HepG2 (cell line): ENCODE data around the gene FAM89B. TPM values are rescaled to one million over a fixed set of nuclear protein-coding genes. Genes with fewer than 3 reads are reported as not detected.

Experiments
- ARID2 ChIP-seq: sonication (generic); formaldehyde crosslinking; IDR thresholded peaks from 2 replicates; pipeline ENCODE4 v1.8.1; 2022; ENCODE audit warnings: mild to moderate bottlenecking, missing genetic modification reagents, borderline replicate concordance
- ESRRA ChIP-seq: sonication (generic); formaldehyde crosslinking; IDR thresholded peaks from 2 replicates; pipeline ENCODE4 v1.5.1; 2020; ENCODE audit warnings: mild to moderate bottlenecking, low read depth, missing genetic modification reagents
- RARG ChIP-seq: sonication (generic); formaldehyde crosslinking; IDR thresholded peaks from 2 replicates; pipeline ENCODE4 v1.4.0; 2020; ENCODE audit warnings: low read depth, mild to moderate bottlenecking, missing genetic modification reagents
- ZFP82 ChIP-seq: sonication (generic); formaldehyde crosslinking; IDR thresholded peaks from 2 replicates; pipeline ENCODE4 v1.5.1; 2020; ENCODE audit warnings: mild to moderate bottlenecking, missing genetic modification reagents, borderline replicate concordance
- ZNF619 ChIP-seq: sonication (generic); formaldehyde crosslinking; IDR thresholded peaks from 2 replicates; pipeline ENCODE4 v1.4.0; 2020; ENCODE audit warnings: mild to moderate bottlenecking, missing genetic modification reagents
- polyA plus RNA-seq, 8 experiments: library from polyadenylated mRNA; depleted of rRNA in 3 of 8; stranded (reverse) in 7 of 8; unstranded in 1 of 8; fragments of >200 nt; fragmentation: Illumina TruSeq in 4 of 8; extraction: Trizol in 4 of 8; gene quantifications; 2 replicates each; pipeline versions ENCODE4 v1.2.1 to v1.2.3, GENCODE V29; 2011 to 2016; ENCODE audit warnings: low read depth in 4 of 8, missing spikeins in 1 of 8, mixed read lengths in 1 of 8; ENCODE audit not compliant: insufficient read depth in 1 of 8
- total RNA-seq, 5 experiments: library from RNA; depleted of rRNA; stranded (reverse); fragments of >200 nt; fragmentation: Illumina TruSeq; extraction: Trizol; gene quantifications; 2 replicates each; pipeline ENCODE4 v1.2.3, GENCODE V29; 2016; ENCODE audit warnings: low read depth in 1 of 5
- TF ChIP-seq, protein P1 (sequence below), 2 experiments: fragments of 450-650 bp in 1 of 2; sonication (generic) in 1 of 2; formaldehyde crosslinking in 1 of 2; IDR thresholded peaks; 2 replicates each; pipeline versions ENCODE4 v1.6.1 to v1.8.0; 2016 to 2022; ENCODE audit warnings: antibody characterized with exemption in 1 of 2, mild to moderate bottlenecking in 1 of 2, missing genetic modification reagents in 1 of 2
- TF ChIP-seq, protein P2 (sequence below): fragments of 450-650 bp; IDR thresholded peaks from 2 replicates; pipeline ENCODE4 v1.6.1; 2017; ENCODE audit warnings: mild to moderate bottlenecking
- TF ChIP-seq, protein P3 (sequence below): sonication (generic); formaldehyde crosslinking; IDR thresholded peaks from 2 replicates; pipeline ENCODE4 v1.4.0; 2020; ENCODE audit warnings: mild to moderate bottlenecking, missing genetic modification reagents

The FAM89B gene
- total and polyA plus RNA-seq, 2 of the 13 experiments (the other 11 are each of a cell fraction or from before 2014, with no cell fraction given): 5.7 to 8.0 TPM

GRCh38 chr11:65616575-65617001 is 44.2 kb downstream of the FAM89B start (continued):
- TF ChIP-seq ARID2 (CRISPR knock-in tag) (no peak), ZFP82 (no peak), RARG (CRISPR knock-in tag) (no peak), ZNF619 (CRISPR knock-in tag) (no peak), ESRRA (CRISPR knock-in tag) (no peak; the same call in none of the 2 replicates)
- TF ChIP-seq, protein P1, sequence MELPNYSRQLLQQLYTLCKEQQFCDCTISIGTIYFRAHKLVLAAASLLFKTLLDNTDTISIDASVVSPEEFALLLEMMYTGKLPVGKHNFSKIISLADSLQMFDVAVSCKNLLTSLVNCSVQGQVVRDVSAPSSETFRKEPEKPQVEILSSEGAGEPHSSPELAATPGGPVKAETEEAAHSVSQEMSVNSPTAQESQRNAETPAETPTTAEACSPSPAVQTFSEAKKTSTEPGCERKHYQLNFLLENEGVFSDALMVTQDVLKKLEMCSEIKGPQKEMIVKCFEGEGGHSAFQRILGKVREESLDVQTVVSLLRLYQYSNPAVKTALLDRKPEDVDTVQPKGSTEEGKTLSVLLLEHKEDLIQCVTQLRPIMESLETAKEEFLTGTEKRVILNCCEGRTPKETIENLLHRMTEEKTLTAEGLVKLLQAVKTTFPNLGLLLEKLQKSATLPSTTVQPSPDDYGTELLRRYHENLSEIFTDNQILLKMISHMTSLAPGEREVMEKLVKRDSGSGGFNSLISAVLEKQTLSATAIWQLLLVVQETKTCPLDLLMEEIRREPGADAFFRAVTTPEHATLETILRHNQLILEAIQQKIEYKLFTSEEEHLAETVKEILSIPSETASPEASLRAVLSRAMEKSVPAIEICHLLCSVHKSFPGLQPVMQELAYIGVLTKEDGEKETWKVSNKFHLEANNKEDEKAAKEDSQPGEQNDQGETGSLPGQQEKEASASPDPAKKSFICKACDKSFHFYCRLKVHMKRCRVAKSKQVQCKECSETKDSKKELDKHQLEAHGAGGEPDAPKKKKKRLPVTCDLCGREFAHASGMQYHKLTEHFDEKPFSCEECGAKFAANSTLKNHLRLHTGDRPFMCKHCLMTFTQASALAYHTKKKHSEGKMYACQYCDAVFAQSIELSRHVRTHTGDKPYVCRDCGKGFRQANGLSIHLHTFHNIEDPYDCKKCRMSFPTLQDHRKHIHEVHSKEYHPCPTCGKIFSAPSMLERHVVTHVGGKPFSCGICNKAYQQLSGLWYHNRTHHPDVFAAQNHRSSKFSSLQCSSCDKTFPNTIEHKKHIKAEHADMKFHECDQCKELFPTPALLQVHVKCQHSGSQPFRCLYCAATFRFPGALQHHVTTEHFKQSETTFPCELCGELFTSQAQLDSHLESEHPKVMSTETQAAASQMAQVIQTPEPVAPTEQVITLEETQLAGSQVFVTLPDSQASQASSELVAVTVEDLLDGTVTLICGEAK (IDR thresholded peaks at IDR 0.05): no peak
- TF ChIP-seq, protein P1 (CRISPR knock-in tag; IDR thresholded peaks at IDR 0.05): no peak
- TF ChIP-seq, protein P2, sequence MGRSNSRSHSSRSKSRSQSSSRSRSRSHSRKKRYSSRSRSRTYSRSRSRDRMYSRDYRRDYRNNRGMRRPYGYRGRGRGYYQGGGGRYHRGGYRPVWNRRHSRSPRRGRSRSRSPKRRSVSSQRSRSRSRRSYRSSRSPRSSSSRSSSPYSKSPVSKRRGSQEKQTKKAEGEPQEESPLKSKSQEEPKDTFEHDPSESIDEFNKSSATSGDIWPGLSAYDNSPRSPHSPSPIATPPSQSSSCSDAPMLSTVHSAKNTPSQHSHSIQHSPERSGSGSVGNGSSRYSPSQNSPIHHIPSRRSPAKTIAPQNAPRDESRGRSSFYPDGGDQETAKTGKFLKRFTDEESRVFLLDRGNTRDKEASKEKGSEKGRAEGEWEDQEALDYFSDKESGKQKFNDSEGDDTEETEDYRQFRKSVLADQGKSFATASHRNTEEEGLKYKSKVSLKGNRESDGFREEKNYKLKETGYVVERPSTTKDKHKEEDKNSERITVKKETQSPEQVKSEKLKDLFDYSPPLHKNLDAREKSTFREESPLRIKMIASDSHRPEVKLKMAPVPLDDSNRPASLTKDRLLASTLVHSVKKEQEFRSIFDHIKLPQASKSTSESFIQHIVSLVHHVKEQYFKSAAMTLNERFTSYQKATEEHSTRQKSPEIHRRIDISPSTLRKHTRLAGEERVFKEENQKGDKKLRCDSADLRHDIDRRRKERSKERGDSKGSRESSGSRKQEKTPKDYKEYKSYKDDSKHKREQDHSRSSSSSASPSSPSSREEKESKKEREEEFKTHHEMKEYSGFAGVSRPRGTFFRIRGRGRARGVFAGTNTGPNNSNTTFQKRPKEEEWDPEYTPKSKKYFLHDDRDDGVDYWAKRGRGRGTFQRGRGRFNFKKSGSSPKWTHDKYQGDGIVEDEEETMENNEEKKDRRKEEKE: no peak
- TF ChIP-seq, protein P3, sequence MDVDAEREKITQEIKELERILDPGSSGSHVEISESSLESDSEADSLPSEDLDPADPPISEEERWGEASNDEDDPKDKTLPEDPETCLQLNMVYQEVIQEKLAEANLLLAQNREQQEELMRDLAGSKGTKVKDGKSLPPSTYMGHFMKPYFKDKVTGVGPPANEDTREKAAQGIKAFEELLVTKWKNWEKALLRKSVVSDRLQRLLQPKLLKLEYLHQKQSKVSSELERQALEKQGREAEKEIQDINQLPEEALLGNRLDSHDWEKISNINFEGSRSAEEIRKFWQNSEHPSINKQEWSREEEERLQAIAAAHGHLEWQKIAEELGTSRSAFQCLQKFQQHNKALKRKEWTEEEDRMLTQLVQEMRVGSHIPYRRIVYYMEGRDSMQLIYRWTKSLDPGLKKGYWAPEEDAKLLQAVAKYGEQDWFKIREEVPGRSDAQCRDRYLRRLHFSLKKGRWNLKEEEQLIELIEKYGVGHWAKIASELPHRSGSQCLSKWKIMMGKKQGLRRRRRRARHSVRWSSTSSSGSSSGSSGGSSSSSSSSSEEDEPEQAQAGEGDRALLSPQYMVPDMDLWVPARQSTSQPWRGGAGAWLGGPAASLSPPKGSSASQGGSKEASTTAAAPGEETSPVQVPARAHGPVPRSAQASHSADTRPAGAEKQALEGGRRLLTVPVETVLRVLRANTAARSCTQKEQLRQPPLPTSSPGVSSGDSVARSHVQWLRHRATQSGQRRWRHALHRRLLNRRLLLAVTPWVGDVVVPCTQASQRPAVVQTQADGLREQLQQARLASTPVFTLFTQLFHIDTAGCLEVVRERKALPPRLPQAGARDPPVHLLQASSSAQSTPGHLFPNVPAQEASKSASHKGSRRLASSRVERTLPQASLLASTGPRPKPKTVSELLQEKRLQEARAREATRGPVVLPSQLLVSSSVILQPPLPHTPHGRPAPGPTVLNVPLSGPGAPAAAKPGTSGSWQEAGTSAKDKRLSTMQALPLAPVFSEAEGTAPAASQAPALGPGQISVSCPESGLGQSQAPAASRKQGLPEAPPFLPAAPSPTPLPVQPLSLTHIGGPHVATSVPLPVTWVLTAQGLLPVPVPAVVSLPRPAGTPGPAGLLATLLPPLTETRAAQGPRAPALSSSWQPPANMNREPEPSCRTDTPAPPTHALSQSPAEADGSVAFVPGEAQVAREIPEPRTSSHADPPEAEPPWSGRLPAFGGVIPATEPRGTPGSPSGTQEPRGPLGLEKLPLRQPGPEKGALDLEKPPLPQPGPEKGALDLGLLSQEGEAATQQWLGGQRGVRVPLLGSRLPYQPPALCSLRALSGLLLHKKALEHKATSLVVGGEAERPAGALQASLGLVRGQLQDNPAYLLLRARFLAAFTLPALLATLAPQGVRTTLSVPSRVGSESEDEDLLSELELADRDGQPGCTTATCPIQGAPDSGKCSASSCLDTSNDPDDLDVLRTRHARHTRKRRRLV (CRISPR knock-in tag): no peak
